Measurements from ENCODE around the gene RARB.

- no peak for TF ChIP-seq CTCF (IDR thresholded peaks at IDR 0.05)
- no peak for TF ChIP-seq EZH2 (IDR thresholded peaks at IDR 0.05)
- no peak for TF ChIP-seq EZH2phosphoT487 (IDR thresholded peaks at IDR 0.05)
Measured at GRCh38 chr3:25400587-25400986, 27.5 kb upstream of the RARB start.
